Right lobe of liver (tissue), 6 donors: ENCODE measurements around the gene APBB2. TPM values are rescaled to one million over a fixed set of nuclear protein-coding genes. Genes with fewer than 3 reads are reported as not detected.

Experiments used
- ATAC-seq, 4 donors: fragments of 200-7000 bp; cut with Tn5 transposase; one replicate each; pipeline ENCODE4 v1.9.1; 2020; ENCODE audit warnings: mild to moderate bottlenecking in 4 of 4, moderate library complexity in 4 of 4
- DNase-seq, 3 donors: peaks; one replicate each; pipeline ENCODE4 v3.0.0-alpha.2; 2020
- H3K27ac ChIP-seq, 3 donors: fragments of 200-600 bp; one replicate each; pipeline ENCODE4 v1.8.0; 2022
- H3K27me3 ChIP-seq, 2 donors: fragments of 200-600 bp; one replicate each; pipeline ENCODE4 v1.8.0; 2022
- H3K36me3 ChIP-seq, 4 donors: fragments of 200-600 bp; sonication (generic) in 1 of 4; one replicate each; pipeline versions ENCODE4 v1.5.1 to v1.8.0; 2017 to 2022; ENCODE audit warnings: control low read depth in 1 of 4
- H3K4me1 ChIP-seq, 4 donors: fragments of 200-600 bp; sonication (generic) in 1 of 4; one replicate each; pipeline versions ENCODE4 v1.5.1 to v1.8.0; 2017 to 2022; ENCODE audit warnings: control low read depth in 1 of 4
- H3K4me3 ChIP-seq, 3 donors: fragments of 200-600 bp; one replicate each; pipeline ENCODE4 v1.8.0; 2022
- H3K9me3 ChIP-seq, 4 donors: fragments of 200-600 bp; sonication (generic) in 1 of 4; one replicate each; pipeline versions ENCODE4 v1.5.1 to v1.8.0; 2017 to 2022; ENCODE audit warnings: control low read depth in 1 of 4
- POLR2A ChIP-seq: fragments of 450-650 bp; IDR thresholded peaks from one replicate; pipeline ENCODE4 v1.6.1; 2017; ENCODE audit warnings: antibody characterized with exemption, mild to moderate bottlenecking
- WGBS: methylation state at CpG from one replicate; pipeline ENCODE4 v1.1.6; 2018; ENCODE audit warnings: low coverage, low lambda C conversion rate; ENCODE audit not compliant: insufficient coverage; ENCODE audit errors: missing lambda C conversion rate; 5-methylcytosine and 5-hydroxymethylcytosine counted together
- intact Hi-C, 2 donors: fragments of 100-400 bp; cut with DNase I; formaldehyde crosslinking; loops; one replicate each; pipeline versions ENCODE4 v1.11.2 to v1.14.1; 2022
- total RNA-seq, 6 experiments: library from RNA; depleted of rRNA in 2 of 6; stranded (reverse); fragments of >200 nt in 2 of 6; fragmentation: NEBNext Ultra II Directional in 3 of 6; extraction: Animal tissue kit (Norgen Biotek cat#: 25700) in 3 of 6; gene quantifications; one replicate each; pipeline versions ENCODE4 v1.1.0 to v1.2.4, GENCODE V29; 2016 to 2023
- TF ChIP-seq, protein P1 (sequence below), 4 donors: fragments of 200-600 bp in 3 of 4; fragments of 450-650 bp in 1 of 4; IDR thresholded peaks; one replicate each; pipeline versions ENCODE4 v1.5.1 to v1.8.0; 2016 to 2022; ENCODE audit warnings: antibody characterized with exemption in 4 of 4, mild to moderate bottlenecking in 2 of 4
- donor health status: DM: no; HTN: yes; CAD: no.
- donor health status: DM: no; HTN: no; CAD: no.
- donor health status: DM: no; HTN: no; CAD: no.
- donor health status: DM: no; HTN: yes; CAD: no.
- donor health status: DM: no; HTN: yes; CAD: no.

The APBB2 gene
- total RNA-seq, 6 experiments from 2014 or later: 14.1 to 27.9 (median 25.1) TPM

DNA sequence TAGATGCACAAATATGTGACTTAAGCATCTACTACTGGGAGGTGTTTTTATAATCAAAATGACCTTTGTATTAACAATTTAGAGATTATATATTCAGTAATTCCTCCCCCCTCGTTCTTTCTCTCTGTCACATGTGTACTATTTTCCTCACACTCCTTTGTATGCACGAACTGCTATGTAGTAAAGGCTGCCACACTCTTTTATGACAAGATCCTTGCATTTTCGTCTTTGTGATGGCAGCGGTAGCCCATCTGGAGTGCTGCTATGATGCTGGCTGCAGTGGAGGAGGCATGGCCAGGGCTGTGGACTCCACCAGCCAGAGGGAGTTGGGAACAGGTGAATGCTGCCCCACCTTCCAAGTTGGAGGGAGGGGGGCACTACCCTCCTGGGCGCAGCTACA is 248.3 kb downstream of the APBB2 start:
- H3K9me3 ChIP-seq: no peaks in the 10 kb centered on the region
- DNase-seq (no peak), ATAC-seq (no peak)
- H3K27ac ChIP-seq: no peak overlapping the region
- no peaks in the 10 kb centered on the region for H3K27me3 ChIP-seq
- TF ChIP-seq POLR2A: no peak
- TF ChIP-seq, protein P1, sequence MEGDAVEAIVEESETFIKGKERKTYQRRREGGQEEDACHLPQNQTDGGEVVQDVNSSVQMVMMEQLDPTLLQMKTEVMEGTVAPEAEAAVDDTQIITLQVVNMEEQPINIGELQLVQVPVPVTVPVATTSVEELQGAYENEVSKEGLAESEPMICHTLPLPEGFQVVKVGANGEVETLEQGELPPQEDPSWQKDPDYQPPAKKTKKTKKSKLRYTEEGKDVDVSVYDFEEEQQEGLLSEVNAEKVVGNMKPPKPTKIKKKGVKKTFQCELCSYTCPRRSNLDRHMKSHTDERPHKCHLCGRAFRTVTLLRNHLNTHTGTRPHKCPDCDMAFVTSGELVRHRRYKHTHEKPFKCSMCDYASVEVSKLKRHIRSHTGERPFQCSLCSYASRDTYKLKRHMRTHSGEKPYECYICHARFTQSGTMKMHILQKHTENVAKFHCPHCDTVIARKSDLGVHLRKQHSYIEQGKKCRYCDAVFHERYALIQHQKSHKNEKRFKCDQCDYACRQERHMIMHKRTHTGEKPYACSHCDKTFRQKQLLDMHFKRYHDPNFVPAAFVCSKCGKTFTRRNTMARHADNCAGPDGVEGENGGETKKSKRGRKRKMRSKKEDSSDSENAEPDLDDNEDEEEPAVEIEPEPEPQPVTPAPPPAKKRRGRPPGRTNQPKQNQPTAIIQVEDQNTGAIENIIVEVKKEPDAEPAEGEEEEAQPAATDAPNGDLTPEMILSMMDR (IDR thresholded peaks at IDR 0.05): no peak
- H3K4me3 ChIP-seq: no peak overlapping the region
- no peaks in the 10 kb centered on the region for H3K36me3 ChIP-seq
- 89% methylated on average over 4 of the region's 5 CpGs for WGBS
- H3K4me1 ChIP-seq: no peaks in the 10 kb centered on the region
- intact Hi-C loops: no loop called here

DNA sequence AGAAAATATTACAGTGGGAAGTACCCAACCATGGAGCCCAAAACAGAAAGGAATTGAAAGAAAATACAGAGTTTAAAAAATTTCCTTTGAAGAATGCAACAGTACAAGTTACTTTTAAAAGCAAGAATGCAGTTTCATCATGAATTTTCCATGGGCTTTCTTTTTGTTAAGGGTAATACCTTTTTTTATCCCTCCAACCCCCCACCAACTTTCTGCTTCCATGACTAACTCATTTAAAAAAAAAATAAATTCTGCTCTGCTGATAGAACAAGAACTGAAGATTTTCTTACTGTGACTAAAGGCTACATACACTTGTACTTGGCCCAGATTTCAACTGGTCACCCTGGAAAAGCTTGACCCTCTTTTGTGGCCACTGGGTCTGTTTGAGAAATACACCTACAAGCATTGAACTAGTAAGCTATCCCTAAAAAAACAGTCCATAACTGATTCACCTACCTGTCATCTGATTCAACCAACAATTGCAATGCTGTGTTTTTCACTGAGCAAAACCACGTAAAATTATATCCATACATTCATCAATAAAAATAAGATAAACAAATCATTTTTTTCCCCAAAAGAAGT is 250.4 kb downstream of the APBB2 start:
- H3K4me3 ChIP-seq: no peak overlapping the region
- H3K27ac ChIP-seq: no peak overlapping the region
- H3K27me3 ChIP-seq: no peaks in the 10 kb centered on the region
- H3K4me1 ChIP-seq: no peaks in the 10 kb centered on the region
- H3K36me3 ChIP-seq: no peaks in the 10 kb centered on the region
- no peak for DNase-seq
- ATAC-seq: no peak
- no peaks in the 10 kb centered on the region for H3K9me3 ChIP-seq
- TF ChIP-seq, protein P1 (IDR thresholded peaks at IDR 0.05): no peak
- TF ChIP-seq POLR2A: no peak
- intact Hi-C loops: no loop called here
- WGBS: 92% methylated on average over 1 of the region's 1 CpG

GRCh38 chr4:40962551-40963180 is 251.7 kb downstream of the APBB2 start:
- TF ChIP-seq, protein P1 (IDR thresholded peaks at IDR 0.05): no peak
- TF ChIP-seq POLR2A: no peak
- WGBS: 76% methylated on average over 7 of the region's 7 CpGs
- no peak for DNase-seq
- H3K4me1 ChIP-seq: no peaks in the 10 kb centered on the region
- H3K36me3 ChIP-seq: no peaks in the 10 kb centered on the region
- H3K27me3 ChIP-seq: no peaks in the 10 kb centered on the region
- H3K9me3 ChIP-seq: no peaks in the 10 kb centered on the region
- no peak for ATAC-seq
- no peak overlapping the region for H3K4me3 ChIP-seq
- intact Hi-C loops: no loop called here
- H3K27ac ChIP-seq: no peak overlapping the region

- no peak for ATAC-seq
- no peak overlapping the region for H3K4me3 ChIP-seq
Measured at GRCh38 chr4:40960941-40961340, 253.4 kb downstream of the APBB2 start.

More at GRCh38 chr4:40960941-40961340, 253.4 kb downstream of the APBB2 start:
- H3K9me3 ChIP-seq: no peaks in the 10 kb centered on the region
- TF ChIP-seq, protein P1 (IDR thresholded peaks at IDR 0.05): no peak
- no peak for TF ChIP-seq POLR2A
- 100% methylated on average over 1 of the region's 1 CpG for WGBS
- no peak for DNase-seq
- H3K36me3 ChIP-seq: no peaks in the 10 kb centered on the region
- no peak overlapping the region for H3K27ac ChIP-seq
- intact Hi-C loops: no loop called here
- H3K4me1 ChIP-seq: no peaks in the 10 kb centered on the region
- H3K27me3 ChIP-seq: no peaks in the 10 kb centered on the region
